HG02973 (cell line): Measurements from ENCODE around the gene NRP2.

Source experiments
- ATAC-seq: cut with Tn5 transposase; IDR thresholded peaks from one replicate; pipeline ENCODE4 v1.9.1; 2021; ENCODE audit warnings: moderate library complexity; ENCODE audit not compliant: unreplicated experiment

Gene NRP2

DNA sequence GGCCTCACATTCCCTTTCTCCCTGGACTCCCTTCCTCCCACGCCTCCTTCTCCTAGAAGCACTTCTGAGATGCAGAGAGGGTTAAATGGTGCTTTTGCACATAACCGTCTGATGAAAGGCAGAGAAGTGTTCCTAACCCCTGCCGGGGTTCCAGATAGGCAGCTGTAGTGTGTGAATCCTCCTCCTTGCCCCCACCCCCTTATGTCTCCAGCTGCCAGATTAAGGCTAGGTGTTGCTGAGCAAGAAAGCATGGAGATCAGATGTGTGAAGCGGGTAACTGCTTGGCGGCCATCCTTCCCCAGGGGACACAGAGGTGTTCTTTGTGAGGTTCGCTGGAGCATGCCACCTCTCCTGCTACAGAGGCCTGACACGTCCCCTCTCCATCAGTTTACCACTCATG, 88.3 kb downstream of the NRP2 start:
- ATAC-seq: no peak

DNA sequence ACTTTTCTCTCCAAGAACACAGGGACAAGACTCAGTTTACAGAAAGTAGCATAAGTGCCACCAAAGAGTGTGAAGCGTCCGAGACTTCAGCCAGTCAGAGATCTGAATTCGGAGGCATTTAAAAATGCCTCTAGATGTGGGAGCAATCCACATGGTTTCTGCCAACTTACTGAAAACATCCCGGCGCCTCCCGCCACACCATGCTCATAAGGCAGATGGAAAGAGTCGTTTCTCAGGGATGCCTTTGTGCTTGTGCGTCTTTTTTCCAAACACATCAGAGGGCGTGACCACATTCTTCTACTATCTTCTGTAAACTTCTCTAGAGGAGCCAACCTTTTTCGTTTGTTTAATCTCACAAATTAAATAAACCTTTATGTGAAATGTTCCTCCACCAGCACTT, 88.7 kb downstream of the NRP2 start:
- no peak for ATAC-seq

DNA sequence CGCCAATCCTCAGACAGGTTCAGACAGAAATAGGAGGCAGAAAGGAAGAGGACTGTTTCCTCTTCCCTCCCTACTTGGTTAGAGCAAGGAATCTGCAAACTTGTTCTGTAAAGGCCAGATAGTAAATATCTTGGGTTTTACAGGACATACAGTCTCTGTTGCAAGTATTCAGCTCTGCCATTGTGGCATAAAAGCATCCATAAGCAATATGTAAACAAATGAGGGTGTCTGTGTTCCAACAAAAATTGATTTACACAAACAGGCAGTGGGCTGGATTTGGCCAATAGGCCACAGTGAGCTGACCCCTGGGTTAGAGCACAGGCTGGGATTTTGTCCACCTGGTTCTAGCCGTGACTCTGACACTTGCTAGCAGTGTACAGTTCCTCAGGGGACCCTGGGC, 89.4 kb downstream of the NRP2 start:
- ATAC-seq: no peak

DNA sequence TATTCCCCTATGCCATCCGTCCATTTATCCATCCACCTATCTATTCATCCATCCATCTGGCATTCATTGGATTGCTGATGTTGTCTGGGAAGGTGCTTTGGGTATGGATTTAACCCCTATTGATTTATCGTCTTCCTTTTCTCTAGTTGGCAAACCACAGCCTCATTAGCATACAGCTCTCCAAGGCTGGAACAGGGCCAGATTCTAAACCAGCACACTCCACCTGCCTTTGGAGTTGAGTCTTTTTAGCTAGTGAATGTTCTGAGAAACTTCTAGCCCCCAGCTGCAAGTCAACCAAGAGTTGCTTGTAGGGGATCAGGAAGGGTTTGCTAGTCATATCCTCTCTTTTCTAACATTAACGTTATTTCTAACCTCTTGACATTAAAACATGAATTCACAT, 90.7 kb downstream of the NRP2 start:
- no peak for ATAC-seq

DNA sequence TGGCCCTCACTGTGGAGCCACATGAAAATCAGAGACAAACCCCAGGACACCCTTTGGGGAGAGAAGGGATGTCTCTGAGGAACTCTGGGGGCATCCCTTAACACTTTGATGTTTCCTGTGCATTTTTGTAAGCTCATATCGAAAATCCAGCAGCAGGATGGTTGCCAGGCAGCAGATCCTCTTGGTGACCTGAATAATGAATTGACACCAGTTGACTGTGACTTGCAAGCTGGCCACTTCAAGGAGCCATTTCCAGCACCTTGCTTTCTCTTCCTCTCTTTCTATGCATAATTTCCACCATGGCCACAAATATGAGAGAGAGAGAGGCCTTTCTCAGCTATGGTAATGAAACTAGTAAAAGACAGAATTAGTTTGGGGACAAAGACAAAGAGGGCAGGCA, 91.7 kb downstream of the NRP2 start:
- ATAC-seq: no peak

DNA sequence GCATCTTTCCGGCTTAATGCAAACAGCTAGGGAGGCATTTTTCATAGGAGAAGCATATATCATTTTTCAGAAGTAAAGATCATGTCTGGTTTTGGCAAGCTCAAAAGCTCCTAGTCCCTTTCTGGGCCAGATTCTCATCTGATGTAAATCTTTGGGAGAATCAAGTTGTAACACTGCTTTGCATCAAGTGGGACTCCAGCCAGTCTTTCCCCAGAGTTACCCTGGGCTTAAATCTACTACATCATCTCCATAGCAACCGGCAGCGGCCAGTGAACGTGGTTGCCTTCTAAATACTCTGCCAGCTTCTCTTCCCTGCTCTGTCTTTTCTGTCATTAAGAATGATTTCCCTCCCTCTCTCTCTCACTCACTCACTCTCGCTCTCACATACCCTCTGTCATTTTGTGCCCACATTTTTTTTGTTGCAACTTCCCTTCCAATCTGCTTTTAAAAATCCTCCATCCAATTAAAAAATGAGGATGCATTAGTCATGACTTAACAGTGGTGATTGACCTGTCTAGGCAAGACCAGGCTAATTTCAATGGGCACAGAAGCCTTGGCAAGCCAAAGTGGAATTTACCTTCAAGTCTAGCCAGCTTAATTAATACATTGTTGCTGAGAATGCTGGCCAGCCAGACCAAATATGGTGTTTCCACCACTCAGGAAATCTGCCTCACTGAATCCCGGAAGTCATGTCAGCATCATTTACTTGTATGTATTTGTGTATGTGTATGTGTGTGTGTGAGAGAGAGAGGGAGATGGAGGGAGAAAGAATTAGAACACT, 93.0 kb downstream of the NRP2 start:
- no peak for ATAC-seq

DNA sequence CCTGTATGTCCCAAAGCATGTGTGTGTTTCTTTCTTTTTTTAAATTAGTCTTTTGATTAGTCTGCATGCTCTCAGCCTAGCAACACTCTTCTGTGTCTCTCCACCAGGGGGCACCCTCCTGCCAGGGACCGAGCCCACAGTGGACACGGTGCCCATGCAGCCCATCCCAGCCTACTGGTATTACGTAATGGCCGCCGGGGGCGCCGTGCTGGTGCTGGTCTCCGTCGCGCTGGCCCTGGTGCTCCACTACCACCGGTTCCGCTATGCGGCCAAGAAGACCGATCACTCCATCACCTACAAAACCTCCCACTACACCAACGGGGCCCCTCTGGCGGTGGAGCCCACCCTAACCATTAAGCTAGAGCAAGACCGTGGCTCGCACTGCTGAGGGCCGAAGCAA, 93.8 kb downstream of the NRP2 start:
- ATAC-seq: no peak

DNA sequence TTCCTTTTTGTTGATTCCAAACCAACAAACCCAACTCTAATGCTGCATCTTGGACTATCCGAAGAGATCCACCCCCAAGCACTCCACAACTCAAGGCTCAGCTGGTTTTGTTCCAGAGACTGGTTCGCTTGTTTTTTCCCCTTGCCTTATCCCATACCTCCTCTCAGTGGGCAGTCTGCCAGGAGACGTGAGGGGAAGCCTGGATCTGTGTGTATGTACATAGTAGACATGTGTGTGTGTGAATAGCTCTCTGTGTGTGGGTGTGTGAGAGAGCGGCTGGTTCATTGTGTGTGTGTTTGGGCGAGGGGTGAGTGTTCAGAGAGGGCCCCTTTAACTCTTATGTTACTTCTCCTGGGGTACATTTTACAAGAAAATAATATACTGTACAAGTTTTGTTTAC, 94.4 kb downstream of the NRP2 start:
- no peak for ATAC-seq

DNA sequence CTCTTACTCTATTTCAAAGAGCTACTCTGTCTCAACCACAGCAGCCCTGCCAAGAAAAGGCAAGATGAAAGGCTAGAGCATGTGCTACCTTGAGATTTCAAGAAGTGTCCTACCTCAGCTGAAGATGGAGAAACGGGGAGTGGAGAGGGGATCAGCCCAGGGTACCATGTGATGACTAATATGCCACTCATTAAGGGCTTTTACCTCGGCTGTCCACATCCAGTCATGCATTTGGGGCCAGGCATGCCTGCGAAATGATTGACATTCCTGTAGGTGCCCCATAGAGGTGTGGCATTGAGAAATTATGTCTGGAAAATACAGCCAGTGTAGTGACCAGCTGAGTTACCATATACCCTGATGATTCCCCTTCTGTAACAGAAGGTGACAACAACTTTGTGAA, 96.1 kb downstream of the NRP2 start:
- no peak for ATAC-seq

DNA sequence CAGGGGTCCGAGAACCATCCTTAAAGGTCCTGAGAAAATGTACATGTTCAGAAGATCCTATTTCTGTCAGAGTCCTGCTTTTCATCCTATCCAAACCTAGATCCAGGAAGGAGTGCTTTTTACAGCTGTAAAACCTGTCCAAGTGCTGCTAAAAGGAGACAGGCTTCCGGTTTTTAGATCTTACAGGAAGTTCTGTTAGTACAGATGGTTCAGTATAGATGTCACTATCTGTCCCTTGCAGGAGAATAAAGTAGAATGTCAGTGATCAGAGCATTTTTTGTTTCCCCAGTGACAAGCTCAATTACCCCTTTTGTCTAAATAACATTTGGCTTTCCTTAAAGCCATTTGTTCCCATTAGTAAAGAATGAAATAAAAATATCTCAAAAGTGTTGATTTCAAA, 98.3 kb downstream of the NRP2 start:
- ATAC-seq: no peak

DNA sequence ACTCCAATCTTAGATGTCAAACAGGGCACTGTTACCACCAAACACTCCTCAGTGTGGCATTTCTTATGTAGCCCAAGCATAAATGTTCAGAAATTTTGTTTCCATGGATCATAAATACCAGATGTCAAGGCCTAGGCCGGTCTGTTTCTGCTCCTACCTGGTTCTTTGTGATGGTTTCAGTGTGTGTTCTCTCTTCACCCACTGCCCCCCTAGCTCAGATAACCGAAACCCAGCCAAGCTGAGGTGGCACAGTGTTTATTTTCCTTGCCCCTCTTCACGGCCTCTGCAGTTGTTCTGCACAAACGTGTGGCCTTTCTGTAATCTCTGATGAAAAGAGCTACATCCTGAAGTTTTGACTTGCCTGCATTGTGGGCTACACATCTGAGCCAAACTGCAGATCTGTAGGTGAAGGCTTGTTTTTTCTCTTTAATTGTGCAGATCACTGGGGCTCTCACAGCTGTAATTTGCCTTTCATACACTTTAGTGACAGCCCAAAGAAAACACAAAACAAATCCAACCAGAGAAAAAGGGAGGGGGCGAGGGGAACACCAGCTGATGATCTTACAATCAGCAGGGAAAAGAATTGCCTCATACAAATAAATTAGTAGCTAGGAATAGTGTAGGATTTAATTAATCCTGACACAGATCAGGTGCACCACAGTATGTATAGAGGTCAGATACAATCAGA, 99.1 kb downstream of the NRP2 start:
- no peak for ATAC-seq

DNA sequence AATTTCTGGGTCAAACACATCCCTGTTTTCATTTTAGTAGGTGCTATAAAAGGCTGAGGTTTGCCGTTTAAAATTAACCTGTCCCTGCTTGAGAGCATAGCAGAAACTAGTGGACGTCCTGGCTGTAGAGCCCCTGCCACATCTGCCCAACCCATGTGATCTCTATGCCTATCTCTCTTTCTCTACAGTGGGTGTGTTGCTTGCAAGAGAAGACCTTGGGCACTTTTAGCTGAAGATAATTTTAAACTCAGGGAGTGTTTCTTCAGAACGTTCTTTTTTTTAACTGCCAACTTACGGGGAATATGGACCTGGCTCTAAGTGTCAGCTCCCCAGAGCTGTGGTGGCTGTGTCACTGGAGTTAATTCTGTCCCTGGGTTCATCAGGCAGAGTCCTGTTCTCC, 100.6 kb downstream of the NRP2 start:
- ATAC-seq: no peak

DNA sequence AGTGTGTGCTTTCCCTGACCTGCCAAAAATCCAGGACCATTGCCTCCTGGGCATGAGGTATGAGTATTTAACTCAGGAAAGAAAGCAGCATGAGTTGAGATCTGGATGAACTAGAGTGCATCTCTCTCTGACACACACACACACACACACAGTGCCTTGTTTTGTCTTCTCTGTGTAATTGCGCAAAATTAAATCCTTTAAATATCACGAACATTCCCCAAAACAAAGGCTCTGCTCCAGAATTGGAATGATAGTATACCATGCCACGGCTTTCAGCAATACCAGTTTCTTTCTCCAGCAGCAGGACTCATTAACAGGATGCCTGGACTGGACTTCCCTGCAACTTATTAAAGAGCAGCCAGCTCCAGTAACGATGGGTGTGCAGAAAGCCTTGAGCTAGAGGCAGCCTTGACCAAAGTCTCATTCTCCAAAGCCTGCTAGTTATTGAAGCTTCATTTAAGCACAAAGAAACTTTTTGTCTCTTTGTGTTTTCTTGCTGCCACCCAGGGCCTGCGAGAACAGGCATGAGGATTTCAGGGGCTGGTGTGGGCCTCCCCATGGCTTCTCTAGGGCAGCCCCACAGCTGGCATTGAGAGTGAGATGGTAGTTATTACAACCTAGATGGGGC, 101.7 kb downstream of the NRP2 start:
- no peak for ATAC-seq

DNA sequence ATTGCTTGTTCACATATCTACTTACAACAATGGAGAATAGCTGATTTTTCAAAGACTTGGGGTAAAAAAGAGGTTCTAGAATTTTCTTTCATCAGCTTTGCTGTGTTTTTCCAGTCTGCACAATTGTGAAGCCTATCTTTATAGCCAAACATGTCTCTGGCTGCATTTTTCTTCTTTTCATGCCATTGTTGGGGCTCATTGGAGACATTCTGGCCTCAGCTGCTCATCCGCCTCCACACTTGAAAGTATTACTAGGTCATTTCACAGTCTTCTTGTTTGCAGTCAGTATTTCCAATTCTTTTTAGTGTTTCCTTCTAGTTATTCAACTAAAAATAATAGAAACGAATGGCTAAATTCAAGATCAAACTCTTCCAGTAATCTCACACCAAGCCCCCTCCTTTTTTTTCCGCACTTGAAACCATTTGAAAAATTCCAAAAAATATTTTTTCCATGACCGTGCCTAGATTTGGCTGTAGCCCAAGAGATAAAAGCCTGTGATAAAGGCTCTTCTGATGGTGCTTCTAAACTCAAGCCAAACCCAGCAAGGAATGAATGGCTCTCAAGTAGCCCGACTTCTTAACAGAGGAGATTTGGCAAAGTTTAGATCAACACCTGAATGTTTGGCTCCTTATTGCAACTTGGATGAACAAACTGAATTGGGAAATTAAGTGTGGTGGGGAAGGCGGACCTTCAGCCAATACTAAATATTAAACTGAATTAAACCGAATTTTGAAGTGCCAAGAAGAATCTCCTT, 103.4 kb downstream of the NRP2 start:
- no peak for ATAC-seq

DNA sequence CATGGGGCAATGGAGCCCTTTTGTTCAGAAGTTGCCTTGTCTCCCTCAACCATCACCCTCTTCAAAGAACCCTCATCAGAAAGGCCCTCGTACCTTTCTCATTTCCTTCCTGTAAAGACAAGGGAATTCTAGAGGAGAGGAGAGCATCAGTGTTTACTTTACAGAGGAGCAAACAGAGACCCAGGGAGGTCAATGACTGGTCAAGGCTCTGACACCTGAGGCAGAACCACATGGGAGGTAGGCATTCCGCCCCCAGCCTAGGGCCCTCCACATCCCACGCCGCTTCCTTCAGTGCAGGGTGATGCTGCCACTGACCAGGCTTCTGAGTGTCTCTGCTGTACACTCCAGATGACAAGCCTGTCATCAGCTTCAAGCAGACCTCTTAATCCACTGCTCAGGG, 104.7 kb downstream of the NRP2 start:
- ATAC-seq: no peak

DNA sequence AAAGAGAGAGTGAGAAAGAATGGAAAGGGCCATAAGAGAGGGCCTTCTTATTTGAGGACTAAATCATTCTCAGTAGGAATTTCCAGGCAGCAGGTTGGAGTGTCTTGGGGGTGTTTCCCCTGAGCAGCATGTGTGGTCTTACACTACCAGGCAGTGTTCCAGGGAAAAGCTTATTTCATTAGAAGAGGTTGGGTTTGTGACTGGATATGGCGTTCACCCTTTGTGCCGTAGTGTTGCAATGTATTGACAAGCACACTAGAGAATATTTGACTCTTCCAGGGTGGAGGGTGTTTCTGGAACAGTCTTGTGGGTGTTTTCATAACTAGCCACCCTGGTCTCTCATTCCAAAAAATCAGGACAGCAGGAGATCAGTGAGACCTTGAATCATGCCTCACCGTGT, 105.5 kb downstream of the NRP2 start:
- ATAC-seq: no peak

DNA sequence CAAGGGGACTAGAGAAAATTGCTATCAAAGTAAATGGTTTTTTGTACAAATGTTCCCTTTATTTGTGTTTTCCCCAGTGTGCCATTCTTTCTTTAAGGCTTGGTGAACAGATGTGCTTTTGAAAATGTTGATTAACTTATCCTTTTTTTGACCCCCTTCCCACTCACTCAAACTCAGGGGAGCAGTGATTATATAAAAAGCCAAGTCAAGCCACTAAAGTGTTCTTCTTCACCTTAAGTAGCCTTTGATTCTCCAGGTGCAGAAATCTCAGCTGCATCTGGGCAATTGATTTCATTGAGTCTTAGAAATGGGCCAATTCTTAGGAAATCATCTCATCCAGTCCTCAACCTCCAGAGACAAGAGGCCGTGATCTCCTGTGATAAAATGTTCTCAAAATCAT, 107.6 kb downstream of the NRP2 start:
- ATAC-seq: no peak

DNA sequence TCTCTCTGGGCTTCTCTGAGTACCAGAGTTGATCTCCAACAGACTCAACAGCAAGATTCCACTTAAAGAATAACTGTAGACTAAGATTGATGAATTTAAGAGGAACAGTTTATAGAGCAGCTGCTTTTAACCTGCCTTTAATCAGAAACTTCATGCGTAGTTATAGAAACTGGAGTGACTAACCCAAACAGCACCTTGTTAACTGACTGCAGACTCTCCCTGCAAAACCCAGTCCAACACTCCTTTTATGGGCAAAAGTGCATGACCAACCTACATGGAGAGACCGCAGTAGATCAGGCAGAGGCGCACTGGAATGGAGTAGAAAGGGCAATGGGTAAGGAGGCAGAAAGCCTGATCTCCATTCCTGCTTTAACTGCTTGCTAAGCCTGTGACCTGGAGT, 110.6 kb downstream of the NRP2 start:
- ATAC-seq: no peak

DNA sequence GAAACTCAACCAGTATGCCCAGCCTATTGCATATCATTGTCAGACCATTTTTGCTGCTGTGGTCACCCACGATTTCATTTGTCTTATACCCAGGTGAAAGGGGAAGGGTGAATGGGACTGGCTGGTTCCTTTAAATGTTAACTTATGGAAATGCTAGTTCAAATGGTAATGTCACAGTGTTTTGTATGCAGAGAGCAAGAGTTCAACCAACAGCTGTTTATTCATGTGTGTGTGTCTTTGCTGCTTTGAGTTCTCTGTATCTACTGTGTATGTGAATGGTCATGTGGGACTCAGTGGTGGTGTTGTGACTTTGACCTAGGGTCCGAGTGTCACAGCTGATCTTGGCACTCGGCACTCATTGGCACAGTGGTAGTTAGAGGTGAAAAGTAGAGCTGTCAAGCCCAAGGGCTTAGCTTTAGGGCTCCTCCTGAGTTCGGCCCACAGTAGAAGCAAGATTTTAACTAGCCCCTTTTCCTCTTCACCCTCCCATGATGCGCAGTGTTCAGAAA, 114.6 kb downstream of the NRP2 start:
- ATAC-seq: no peak

DNA sequence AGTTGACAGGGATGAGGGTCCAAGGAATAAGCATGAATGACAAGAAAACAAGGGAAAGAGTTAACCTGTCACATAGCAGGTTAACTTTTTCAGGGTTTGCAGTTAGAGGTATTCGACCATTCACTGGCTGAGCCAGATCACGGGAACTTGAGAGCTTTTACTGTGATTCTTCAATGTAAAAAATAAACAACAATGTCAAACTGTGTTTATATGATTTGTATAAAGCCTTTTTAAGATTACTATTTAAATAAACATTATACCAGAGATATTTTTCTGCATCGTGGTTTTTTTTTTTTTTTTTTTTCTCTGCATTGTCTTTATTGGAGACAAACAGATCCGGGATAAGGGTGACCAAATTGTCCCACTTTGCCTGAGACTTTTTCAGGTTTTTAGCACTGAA, 115.6 kb downstream of the NRP2 start:
- ATAC-seq: no peak

DNA sequence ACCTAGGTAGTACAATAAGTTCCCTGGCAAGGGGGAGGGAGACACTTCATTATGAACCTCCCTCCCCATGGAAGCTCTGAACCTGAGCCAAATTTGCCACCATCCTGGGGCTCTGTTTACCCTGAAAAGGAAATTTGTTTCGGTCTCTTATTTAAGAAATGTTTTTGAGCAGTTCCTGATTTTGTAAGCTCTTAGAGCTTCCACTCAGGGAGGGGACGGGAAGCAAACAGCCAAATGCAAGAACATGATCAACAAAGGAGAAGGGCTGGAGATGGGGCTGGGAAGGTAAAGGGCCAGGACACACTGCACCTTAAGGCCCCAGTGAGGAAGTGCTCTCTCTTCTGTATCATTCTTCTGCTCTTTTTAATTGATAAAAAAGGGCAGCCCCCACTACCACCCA, 117.9 kb downstream of the NRP2 start:
- ATAC-seq: no peak
